Memory B cell (primary cell): ENCODE measurements around the gene LYZL1.
"Not testable (repeated sequence)": the region's sequence is repeated elsewhere in the genome, so short reads cannot be mapped to it uniquely, and the experiment has no call there.

ENCODE experiments used
- ATAC-seq: fragments of 150-1000 bp; cut with Tn5 transposase; 2 replicates; pipeline ENCODE4 v1.10.0; 2021; ENCODE audit warnings: low read depth, mild to moderate bottlenecking, moderate library complexity
- DNase-seq, 2 donors: peaks; one replicate each; pipeline ENCODE4 v3.0.0; 2022; ENCODE audit warnings: low spot score in 2 of 2
- H3K27ac Mint-ChIP-seq: one replicate; pipeline ENCODE4 v1.8.0; 2022; ENCODE audit warnings: mild to moderate bottlenecking, moderate library complexity, mixed read lengths
- H3K27me3 Mint-ChIP-seq: one replicate; pipeline ENCODE4 v1.8.0; 2022; ENCODE audit warnings: mixed read lengths
- H3K36me3 Mint-ChIP-seq: one replicate; pipeline ENCODE4 v1.8.0; 2022; ENCODE audit warnings: mild to moderate bottlenecking, mixed read lengths
- H3K4me1 Mint-ChIP-seq: one replicate; pipeline ENCODE4 v1.8.0; 2022; ENCODE audit warnings: mixed read lengths
- H3K4me3 Mint-ChIP-seq: one replicate; pipeline ENCODE4 v1.8.0; 2022; ENCODE audit warnings: mild to moderate bottlenecking, moderate library complexity, mixed read lengths
- H3K9me3 Mint-ChIP-seq: one replicate; pipeline ENCODE4 v1.8.0; 2022; ENCODE audit warnings: mixed read lengths

LYZL1 gene

DNA sequence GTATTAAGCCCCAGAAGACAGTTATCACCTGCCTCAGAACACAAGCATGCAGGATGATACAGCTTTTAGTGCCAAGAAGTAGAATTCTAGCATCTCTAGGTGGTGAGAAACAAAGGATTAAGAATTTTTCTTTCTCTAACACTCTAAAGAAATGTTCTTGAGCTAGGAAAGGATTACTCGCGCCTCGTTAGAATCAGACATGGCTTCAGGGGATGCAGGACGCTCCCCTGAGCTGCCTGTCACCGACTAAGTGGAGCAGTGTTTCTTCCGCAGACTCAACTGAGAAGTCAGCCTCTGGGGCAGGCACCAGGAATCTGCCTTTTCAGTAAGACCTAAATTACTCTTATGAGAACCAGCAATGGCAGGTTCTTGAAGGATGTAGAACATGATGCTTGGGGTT, at the start of gene LYZL1:
TSS of gene LYZL1 (plus strand) at position 165 of the 400 bp plus-strand sequence. CDS start 2,798 bp downstream, outside the sequence.
- not testable (repeated sequence) for H3K27me3 Mint-ChIP-seq, H3K36me3 Mint-ChIP-seq, H3K4me3 Mint-ChIP-seq, H3K27ac Mint-ChIP-seq, H3K9me3 Mint-ChIP-seq, H3K4me1 Mint-ChIP-seq, DNase-seq, ATAC-seq

DNA sequence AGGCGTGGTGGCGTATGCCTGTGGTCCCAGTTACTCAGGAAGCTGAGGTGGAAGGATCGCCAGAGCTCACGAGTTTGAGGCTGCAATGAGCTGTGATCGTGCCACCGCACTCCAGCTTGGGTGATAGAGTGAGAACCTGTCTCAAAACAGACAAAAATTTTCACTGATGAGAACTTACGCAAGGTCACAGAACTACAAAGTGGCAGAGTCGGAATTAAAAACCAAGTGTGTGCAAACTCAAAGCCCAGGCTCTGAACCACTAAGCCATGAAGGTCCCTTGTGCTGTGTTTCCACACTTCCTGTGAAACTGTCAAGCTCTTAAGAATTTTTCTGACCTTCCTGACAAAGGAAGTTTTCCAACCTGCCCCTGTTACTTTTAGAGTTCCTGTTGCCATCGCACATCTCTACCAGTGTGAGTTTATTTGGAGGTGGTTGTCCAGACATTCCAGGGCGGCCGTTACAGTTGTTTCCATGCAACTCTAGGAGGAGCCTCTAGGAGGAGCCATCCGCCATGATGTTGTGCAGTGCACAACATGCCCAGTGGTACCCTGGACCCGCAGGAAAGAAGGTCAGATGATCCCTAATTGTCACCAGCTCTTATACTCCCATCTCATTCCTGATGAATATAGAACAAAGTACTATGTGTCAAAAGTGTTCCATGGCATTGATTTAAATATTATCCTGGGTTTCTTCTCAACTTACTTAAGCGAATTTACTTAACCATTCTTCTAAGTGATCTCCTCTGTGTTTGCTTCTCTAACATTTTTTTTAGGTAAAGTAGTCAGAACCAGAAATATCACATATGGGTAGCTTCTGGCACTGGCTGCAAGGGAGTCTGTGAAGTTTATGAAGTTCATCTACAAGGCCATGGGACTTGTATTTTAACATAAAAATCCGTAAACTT, 49.0 kb upstream of the LYZL1 start:
- peaks cover 1% of the 10 kb centered on the region for H3K9me3 Mint-ChIP-seq
- H3K4me3 Mint-ChIP-seq, result no peak overlapping the region
- no peak for DNase-seq
- H3K4me1 Mint-ChIP-seq, result no peaks in the 10 kb centered on the region
- no peaks in the 10 kb centered on the region for H3K36me3 Mint-ChIP-seq
- no peak overlapping the region for H3K27ac Mint-ChIP-seq
- no peak for ATAC-seq
- peaks cover 3% of the 10 kb centered on the region for H3K27me3 Mint-ChIP-seq

DNA sequence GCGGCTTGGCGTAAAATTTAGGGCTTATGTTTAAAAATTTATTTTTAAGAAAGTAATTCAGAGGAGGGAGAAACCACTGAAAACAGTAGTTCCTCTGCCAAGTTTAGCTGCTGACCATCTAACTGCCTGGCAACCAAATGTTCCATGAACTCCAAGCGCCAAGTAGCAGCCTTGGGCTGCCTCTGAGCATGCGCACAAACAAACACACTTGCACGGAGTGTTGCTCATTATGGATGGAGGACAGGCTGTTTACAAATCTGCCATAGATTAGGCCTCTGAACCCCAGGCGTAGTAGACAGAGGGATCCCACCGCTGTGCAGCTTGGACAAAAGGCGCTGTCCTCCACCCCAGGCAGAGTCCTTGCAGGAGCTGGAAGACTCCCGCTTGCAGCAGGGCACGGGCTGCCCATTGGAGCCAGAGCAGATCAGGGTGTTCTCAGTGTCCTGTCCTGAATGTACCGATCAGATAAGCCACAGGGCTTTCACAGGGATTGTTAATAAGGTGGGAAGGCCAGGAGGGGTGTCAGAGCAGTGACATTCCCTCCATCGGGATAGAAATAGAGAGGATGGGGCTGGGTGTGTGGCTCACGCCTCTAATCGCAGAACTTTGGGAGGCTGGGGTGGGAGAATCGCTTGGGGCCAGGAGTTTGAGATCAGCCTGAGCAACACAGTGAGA, 47.7 kb upstream of the LYZL1 start:
- peaks cover 5% of the 10 kb centered on the region for H3K27me3 Mint-ChIP-seq
- H3K36me3 Mint-ChIP-seq, result no peaks in the 10 kb centered on the region
- no peak for DNase-seq
- H3K9me3 Mint-ChIP-seq, result peaks cover 3% of the 10 kb centered on the region
- H3K4me3 Mint-ChIP-seq, result no peak overlapping the region
- H3K27ac Mint-ChIP-seq, result no peak overlapping the region
- no peaks in the 10 kb centered on the region for H3K4me1 Mint-ChIP-seq
- no peak for ATAC-seq

DNA sequence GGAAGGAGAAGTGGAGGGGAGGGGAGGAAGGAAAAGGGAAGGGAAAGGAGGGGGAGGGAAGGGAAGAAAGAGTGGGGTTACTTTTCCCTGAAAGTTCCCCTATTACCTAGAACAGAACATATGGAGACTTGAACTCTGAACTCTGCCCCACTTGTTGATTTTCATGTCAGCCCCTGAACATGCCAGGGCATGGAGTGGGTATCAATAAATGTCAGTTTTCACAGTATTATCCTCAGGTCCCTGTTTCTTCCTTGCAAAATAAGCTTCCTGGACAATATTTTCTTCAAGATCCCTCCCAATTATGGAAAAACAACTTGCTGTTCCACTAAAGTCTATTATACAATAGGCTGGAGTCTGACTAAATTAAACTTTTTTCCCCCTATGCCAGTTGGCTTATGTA, 46.9 kb upstream of the LYZL1 start:
- ATAC-seq (no peak), DNase-seq (no peak)
- Mint-ChIP-seq H3K9me3 (peaks cover 3% of the 10 kb centered on the region), H3K4me1 (no peaks in the 10 kb centered on the region), H3K27ac (no peak overlapping the region), H3K36me3 (no peaks in the 10 kb centered on the region), H3K4me3 (no peak overlapping the region), H3K27me3 (peaks cover 5% of the 10 kb centered on the region)

DNA sequence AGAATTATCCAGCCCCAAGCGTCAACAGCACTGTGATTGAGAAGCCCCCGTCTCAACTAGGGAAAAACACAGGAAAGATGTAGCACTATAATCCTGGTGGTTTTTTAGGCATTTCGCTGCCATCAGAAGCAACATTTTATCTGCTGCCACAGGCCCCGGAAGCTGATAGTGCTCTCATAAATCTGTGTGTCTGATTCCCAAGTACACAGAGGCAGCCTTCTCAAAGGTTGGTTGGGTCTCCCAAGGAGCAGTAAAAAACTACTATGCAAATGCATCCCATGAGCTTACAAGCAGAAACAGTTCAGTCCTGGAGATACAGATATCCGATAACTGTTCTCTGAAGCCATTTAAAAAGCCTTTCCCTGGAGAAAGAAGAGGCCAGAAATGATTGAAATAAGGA, 45.8 kb upstream of the LYZL1 start:
- Mint-ChIP-seq H3K27me3 (peaks cover 5% of the 10 kb centered on the region), H3K9me3 (peaks cover 3% of the 10 kb centered on the region), H3K27ac (no peak overlapping the region), H3K4me3 (no peak overlapping the region), H3K4me1 (no peaks in the 10 kb centered on the region), H3K36me3 (no peaks in the 10 kb centered on the region)
- ATAC-seq, result no peak
- DNase-seq, result no peak

DNA sequence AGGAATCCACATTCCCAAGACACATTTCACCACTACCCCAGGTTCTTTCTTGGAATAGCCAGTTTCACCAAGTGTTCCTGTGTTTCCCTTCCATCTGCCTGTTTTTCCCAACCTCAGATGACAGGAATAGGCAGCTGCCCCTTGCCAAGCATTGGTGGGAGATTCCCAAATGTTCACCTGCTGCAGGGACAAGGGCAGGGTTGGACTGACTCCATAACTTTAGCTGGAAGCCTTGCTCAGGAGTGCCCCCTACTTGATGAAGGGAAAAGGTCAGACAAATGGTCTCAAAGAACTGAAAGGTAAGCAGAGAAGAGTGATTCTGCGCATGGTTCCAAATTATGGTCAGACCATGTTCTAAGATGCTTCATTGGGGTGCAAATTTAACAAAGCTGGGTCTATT, 45.1 kb upstream of the LYZL1 start:
- ATAC-seq, result no peak
- Mint-ChIP-seq H3K27ac (no peak overlapping the region), H3K4me3 (no peak overlapping the region), H3K36me3 (no peaks in the 10 kb centered on the region), H3K9me3 (peaks cover 3% of the 10 kb centered on the region), H3K27me3 (peaks cover 5% of the 10 kb centered on the region), H3K4me1 (no peaks in the 10 kb centered on the region)
- no peak for DNase-seq

DNA sequence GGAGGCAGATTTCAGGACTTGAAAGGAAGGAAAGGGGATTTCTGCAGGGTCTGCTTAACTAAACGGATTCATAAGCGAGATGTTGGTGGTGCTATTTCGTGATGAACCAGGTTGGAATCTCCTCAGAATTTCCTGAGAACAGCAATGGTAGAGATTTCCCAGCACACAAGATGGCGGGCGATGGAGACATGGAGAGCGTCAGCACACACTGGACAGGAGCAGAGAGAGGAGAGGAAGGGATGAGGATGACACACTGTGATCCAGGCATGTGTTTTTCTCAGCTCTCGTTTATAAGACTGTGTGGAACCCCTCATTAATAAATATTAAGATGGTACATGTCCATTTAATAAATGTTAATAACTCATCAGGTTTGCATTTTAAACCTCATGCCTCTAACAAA, 43.9 kb upstream of the LYZL1 start:
- Mint-ChIP-seq H3K9me3 (peaks cover 4% of the 10 kb centered on the region), H3K36me3 (no peaks in the 10 kb centered on the region), H3K4me3 (no peak overlapping the region), H3K27ac (no peak overlapping the region), H3K27me3 (peaks cover 6% of the 10 kb centered on the region), H3K4me1 (no peaks in the 10 kb centered on the region)
- no peak for ATAC-seq
- DNase-seq, result no peak

DNA sequence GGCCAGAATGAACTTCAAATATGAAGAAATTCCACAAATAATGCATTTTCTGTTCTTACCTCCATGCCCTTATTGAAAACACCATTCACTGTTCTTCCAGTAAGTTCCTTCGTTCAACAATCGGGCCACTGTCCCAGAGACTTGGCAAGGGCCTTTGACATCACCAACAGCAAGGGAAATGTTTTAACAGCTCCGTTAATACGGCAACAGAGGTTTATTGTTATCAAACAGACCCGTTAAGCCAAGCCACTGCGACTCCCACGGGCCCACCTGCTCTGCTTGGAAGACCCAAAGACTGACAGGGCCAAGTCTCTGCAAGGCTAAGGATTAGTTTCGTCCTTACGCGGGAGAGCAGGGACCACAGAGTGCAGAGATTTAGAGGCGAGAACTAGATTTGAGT, 43.4 kb upstream of the LYZL1 start:
- no peak for ATAC-seq
- Mint-ChIP-seq H3K4me1 (no peaks in the 10 kb centered on the region), H3K36me3 (no peaks in the 10 kb centered on the region), H3K27me3 (peaks cover 6% of the 10 kb centered on the region), H3K27ac (no peak overlapping the region), H3K4me3 (no peak overlapping the region), H3K9me3 (peaks cover 4% of the 10 kb centered on the region)
- no peak for DNase-seq

DNA sequence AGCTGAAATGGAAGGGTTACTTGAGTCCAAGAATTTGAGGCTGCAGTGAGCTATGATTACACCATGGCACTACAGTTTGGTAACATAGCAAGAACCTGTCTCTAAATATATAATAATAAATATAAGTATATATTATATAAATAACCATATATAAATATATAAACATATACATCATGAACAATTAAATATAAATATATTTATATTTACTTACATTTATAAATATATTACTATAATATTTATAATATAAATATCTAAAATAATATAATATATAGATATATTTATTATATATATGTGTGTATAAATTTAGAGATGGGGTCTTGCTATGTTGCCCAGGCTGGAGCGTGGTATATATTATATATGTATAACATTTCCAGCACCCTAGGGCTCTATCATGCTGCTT, 42.4 kb upstream of the LYZL1 start:
- H3K27me3 Mint-ChIP-seq, result peaks cover 6% of the 10 kb centered on the region
- no peak overlapping the region for H3K27ac Mint-ChIP-seq
- H3K9me3 Mint-ChIP-seq, result peaks cover 4% of the 10 kb centered on the region
- H3K36me3 Mint-ChIP-seq, result no peaks in the 10 kb centered on the region
- ATAC-seq (no peak), DNase-seq (no peak)
- H3K4me1 Mint-ChIP-seq, result no peaks in the 10 kb centered on the region
- no peak overlapping the region for H3K4me3 Mint-ChIP-seq

DNA sequence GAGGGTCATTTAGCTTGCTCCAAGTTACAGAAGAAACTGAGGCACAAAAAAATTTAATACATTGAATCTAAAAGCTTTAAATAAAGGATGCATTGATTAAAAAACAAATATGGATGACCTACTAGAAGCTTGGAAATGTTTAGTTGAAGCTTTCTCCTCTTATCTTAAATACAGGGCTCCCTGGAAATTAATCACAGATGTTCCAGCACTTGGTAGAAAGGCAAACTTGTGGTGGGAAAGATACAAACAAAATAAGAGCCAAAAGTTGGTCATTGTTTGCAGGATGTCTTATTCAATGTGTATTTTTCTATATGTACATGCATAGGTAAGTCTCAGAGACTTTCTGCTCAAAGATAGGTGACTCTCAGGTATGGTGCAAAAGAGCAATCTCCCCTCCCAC, 40.7 kb upstream of the LYZL1 start:
- Mint-ChIP-seq H3K4me1 (no peaks in the 10 kb centered on the region), H3K4me3 (no peak overlapping the region), H3K9me3 (peaks cover 4% of the 10 kb centered on the region), H3K36me3 (no peaks in the 10 kb centered on the region), H3K27me3 (peaks cover 5% of the 10 kb centered on the region), H3K27ac (no peak overlapping the region)
- DNase-seq (no peak), ATAC-seq (no peak)

DNA sequence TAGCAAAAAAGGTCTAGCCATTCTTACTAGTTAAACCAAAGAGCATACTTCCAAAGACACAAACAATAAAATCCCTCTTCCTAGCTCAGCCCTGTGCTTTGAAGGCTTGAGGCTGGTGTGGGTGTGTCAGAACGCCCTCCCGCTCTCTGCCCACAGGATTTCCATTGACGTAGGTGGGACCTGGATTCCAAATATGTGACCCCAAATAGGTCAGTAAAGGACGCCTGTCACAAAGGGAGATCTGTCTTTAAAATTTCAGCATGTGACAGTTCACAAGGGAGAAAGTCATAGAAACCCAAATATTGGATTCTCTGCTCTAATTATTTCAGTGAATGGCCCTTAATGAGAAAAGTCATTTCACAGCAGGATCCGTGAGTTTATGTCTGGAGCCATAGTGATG, 39.9 kb upstream of the LYZL1 start:
- peaks cover 6% of the 10 kb centered on the region for H3K9me3 Mint-ChIP-seq
- H3K36me3 Mint-ChIP-seq, result no peaks in the 10 kb centered on the region
- H3K27ac Mint-ChIP-seq, result no peak overlapping the region
- no peak for DNase-seq
- no peak for ATAC-seq
- H3K4me1 Mint-ChIP-seq, result peaks cover 2% of the 10 kb centered on the region
- H3K4me3 Mint-ChIP-seq, result no peak overlapping the region
- peaks cover 8% of the 10 kb centered on the region for H3K27me3 Mint-ChIP-seq

DNA sequence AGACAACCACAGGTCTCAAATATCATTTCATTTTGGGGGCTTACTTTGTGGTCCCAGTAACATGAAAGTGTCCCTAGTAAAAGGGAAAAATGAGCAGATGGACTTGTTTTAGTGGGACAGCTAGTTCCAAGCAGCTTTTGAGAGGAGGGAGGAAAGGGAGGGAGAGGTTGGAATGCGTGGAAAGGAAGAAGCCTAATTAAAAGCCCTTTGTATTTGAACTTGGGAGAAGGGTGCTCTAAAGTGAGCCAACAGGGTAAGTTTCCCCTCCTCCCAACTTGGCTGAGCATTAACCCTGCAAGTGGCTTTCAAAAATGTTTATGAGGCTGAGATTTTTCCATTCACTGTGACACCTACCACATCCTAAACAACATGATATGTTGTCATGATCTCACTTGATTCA, 38.8 kb upstream of the LYZL1 start:
- Mint-ChIP-seq H3K4me1 (peaks cover 4% of the 10 kb centered on the region), H3K27me3 (peaks cover 6% of the 10 kb centered on the region), H3K4me3 (no peak overlapping the region), H3K27ac (no peak overlapping the region), H3K36me3 (no peaks in the 10 kb centered on the region), H3K9me3 (peaks cover 3% of the 10 kb centered on the region)
- ATAC-seq (no peak), DNase-seq (no peak)

DNA sequence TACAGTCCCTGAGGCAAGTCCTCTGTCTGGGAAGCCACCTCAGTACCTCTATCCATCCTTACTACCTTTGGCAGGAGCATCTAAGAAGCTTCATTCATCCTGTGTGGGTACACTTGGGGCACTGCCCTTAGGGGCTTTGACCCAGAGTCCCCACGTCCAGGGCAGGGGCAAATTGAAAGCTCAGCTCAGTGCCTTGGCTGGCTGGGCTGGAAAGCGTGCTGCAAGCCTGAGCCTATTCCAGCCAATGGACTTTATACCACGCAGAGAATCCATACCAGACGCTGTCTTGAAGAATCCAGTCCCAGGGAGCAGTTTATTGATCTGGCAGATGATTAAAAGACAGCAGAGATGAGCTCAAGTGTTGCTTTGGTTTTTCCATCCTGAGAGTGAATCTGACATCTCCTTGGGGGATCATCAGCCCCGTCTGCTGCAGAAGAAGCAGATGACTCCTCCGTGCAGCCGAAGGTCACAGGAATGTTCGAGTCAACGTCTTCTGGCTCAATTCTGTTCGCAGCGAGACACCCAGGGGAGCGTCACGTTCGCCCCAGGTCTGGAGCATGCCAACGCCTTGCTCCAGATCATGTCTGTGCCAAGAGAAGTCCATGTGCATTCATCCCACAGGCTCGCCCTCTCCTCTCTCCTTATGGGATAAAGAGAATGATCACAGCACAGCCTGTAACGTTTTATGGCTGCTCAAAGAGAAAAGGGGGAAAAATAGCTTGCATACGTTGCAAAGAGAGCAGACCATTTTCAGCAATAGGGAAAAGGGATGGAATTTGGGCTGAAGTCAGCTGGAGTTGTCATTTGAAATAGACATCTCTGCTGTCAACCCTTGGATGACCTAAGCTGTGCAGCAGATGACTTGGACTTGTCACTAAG, 35.8 kb upstream of the LYZL1 start:
- no peak overlapping the region for H3K4me3 Mint-ChIP-seq
- H3K27ac Mint-ChIP-seq, result no peak overlapping the region
- peaks cover 3% of the 10 kb centered on the region for H3K9me3 Mint-ChIP-seq
- ATAC-seq, result no peak
- peaks cover 4% of the 10 kb centered on the region for H3K4me1 Mint-ChIP-seq
- H3K36me3 Mint-ChIP-seq, result no peaks in the 10 kb centered on the region
- no peak for DNase-seq
- peaks cover 6% of the 10 kb centered on the region for H3K27me3 Mint-ChIP-seq

DNA sequence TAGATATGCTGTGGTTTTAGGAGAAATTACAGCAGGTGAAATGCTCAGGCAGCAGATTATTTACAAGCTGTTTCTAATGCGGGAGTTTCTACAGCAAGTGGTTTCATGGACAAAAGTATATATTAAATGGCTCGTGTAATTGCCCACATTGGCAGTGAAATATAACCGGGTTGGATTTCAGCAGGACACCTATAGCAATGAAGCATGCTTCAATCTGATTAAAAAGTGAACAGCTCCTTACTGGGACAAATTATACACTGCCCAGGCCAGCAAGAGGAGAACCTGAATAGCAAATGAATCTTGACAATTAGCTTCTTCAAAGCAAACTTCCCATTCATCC, 35.2 kb upstream of the LYZL1 start:
- Mint-ChIP-seq H3K27ac (no peak overlapping the region), H3K4me1 (peaks cover 4% of the 10 kb centered on the region), H3K27me3 (peaks cover 6% of the 10 kb centered on the region), H3K9me3 (peaks cover 3% of the 10 kb centered on the region), H3K36me3 (no peaks in the 10 kb centered on the region), H3K4me3 (no peak overlapping the region)
- no peak for DNase-seq
- no peak for ATAC-seq
